ENCODE results near the gene CDK3.

GRCh38 chr17:76048025-76048605 lies 47.5 kb downstream of the CDK3 start:
- TF ChIP-seq CTCF (IDR thresholded peaks at IDR 0.05) (no peak), POLR2A (IDR thresholded peaks at IDR 0.05) (no peak), EP300 (IDR thresholded peaks at IDR 0.05) (no peak), POLR2AphosphoS5 (IDR thresholded peaks at IDR 0.05) (no peak)
